IPS-11a (cell line): ENCODE measurements around the gene CDK4.
"Not testable (repeated sequence)": the region's sequence is repeated elsewhere in the genome, so short reads cannot be mapped to it uniquely, and the experiment has no call there.

Experiments used
- H3K4me3 ChIP-seq: one replicate; pipeline ENCODE4 v1.5.1; 2013; ENCODE audit warnings: low read depth, low read length, control low read depth

The CDK4 gene

GRCh38 chr12:57751788-57752667 is at the start of gene CDK4:
CDK4 (minus strand) TSS chr12:57752310; CDS start chr12:57751717, 593 bp downstream.
- peak within 1 kb of the TSS; percentile 93 for H3K4me3 ChIP-seq

- H3K4me3 ChIP-seq = no peak overlapping the region
These were observed 48.9 kb upstream of the CDK4 start for GRCh38 chr12:57800965-57801364.

GRCh38 chr12:57797933-57798332 is 45.8 kb upstream of the CDK4 start:
- no peak overlapping the region for H3K4me3 ChIP-seq

GRCh38 chr12:57796996-57797395 is 44.9 kb upstream of the CDK4 start:
- H3K4me3 ChIP-seq = no peak overlapping the region

GRCh38 chr12:57795354-57795753 is 43.2 kb upstream of the CDK4 start:
- no peak overlapping the region for H3K4me3 ChIP-seq

- no peak overlapping the region for H3K4me3 ChIP-seq
These were observed 41.8 kb upstream of the CDK4 start for GRCh38 chr12:57793920-57794319.

GRCh38 chr12:57783861-57784260 is 31.8 kb upstream of the CDK4 start:
- H3K4me3 ChIP-seq = no peak overlapping the region

- H3K4me3 ChIP-seq = peak overlapping the region; percentile 100
These were observed 31.3 kb upstream of the CDK4 start for GRCh38 chr12:57783466-57783801.

GRCh38 chr12:57782608-57783465 is 30.7 kb upstream of the CDK4 start, which contains the start of gene TSFM:
TSFM (plus strand) TSS chr12:57782787; CDS start chr12:57782802, 15 bp downstream.
- peak within 1 kb of the TSS; percentile 100 for H3K4me3 ChIP-seq

GRCh38 chr12:57782243-57782607 is 30.1 kb upstream of the CDK4 start:
- no peak overlapping the region for H3K4me3 ChIP-seq

GRCh38 chr12:57781801-57782200 is 29.7 kb upstream of the CDK4 start:
- no peak overlapping the region for H3K4me3 ChIP-seq

- H3K4me3 ChIP-seq = no peak overlapping the region
These were observed 29.1 kb upstream of the CDK4 start for GRCh38 chr12:57781244-57781643.

- H3K4me3 ChIP-seq = no peak overlapping the region
These were observed 28.3 kb upstream of the CDK4 start for GRCh38 chr12:57780284-57780897.

GRCh38 chr12:57779736-57780135 is 27.6 kb upstream of the CDK4 start:
- H3K4me3 ChIP-seq = no peak overlapping the region

- no peak overlapping the region for H3K4me3 ChIP-seq
These were observed 25.8 kb upstream of the CDK4 start for GRCh38 chr12:57777911-57778310.

- no peak overlapping the region for H3K4me3 ChIP-seq
These were observed 25.3 kb upstream of the CDK4 start for GRCh38 chr12:57777367-57777766.

- no peak overlapping the region for H3K4me3 ChIP-seq
These were observed 24.1 kb upstream of the CDK4 start for GRCh38 chr12:57776247-57776587.

GRCh38 chr12:57775563-57776246 is 23.6 kb upstream of the CDK4 start:
- no peak overlapping the region for H3K4me3 ChIP-seq

- no peak overlapping the region for H3K4me3 ChIP-seq
These were observed 22.9 kb upstream of the CDK4 start for GRCh38 chr12:57775044-57775443.

- not testable (repeated sequence) for H3K4me3 ChIP-seq
These were observed 22.5 kb upstream of the CDK4 start for GRCh38 chr12:57774634-57775033.
